Measurements from ENCODE around the gene PKDCC. TPM values are rescaled to one million over a fixed set of nuclear protein-coding genes. Genes with fewer than 3 reads are reported as not detected.

Gene PKDCC
- total RNA-seq, 1 donor from 2014 or later = 42.2 TPM

DNA sequence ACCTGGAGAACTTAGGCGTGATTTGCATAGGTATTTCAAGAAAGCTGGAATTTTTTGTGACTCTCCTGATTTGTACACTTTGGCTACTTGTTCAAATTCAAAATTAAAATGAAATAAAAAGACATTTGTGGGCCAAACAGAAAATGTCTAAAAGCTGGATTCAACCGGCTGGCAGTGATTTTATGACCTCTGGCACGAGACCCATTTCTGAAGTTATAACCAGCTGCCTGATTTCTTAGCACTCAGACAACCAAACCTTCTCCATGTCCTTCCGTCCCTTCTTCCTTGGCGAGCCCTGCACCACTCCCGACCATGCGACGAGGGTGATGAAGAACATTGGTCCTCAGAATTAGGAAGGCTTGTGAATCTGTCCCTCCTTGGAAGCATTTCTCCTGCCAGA, 19.7 kb downstream of the PKDCC start:
- H3K36me3 Mint-ChIP-seq (ENCODE audit: unreplicated experiment) = no peaks in the 10 kb centered on the region
- no peaks in the 10 kb centered on the region for H3K9me3 Mint-ChIP-seq (ENCODE audit: unreplicated experiment)
- no peak overlapping the region for H3K4me3 Mint-ChIP-seq (ENCODE audit: unreplicated experiment)
- H3K4me1 Mint-ChIP-seq (ENCODE audit: unreplicated experiment) = peaks cover 4% of the 10 kb centered on the region
- no peak for DNase-seq (ENCODE audit: extremely low spot score, unreplicated experiment)
- H3K27me3 Mint-ChIP-seq (ENCODE audit: unreplicated experiment) = peaks cover 24% of the 10 kb centered on the region
- TF ChIP-seq CTCF (IDR thresholded peaks at IDR 0.05) = no peak
- H3K27ac Mint-ChIP-seq (ENCODE audit: unreplicated experiment) = no peak overlapping the region

GRCh38 chr2:42068571-42069178, 20.9 kb downstream of the PKDCC start:
- Mint-ChIP-seq H3K9me3 (ENCODE audit: unreplicated experiment) (no peaks in the 10 kb centered on the region), H3K27ac (ENCODE audit: unreplicated experiment) (no peak overlapping the region), H3K36me3 (ENCODE audit: unreplicated experiment) (no peaks in the 10 kb centered on the region), H3K27me3 (ENCODE audit: unreplicated experiment) (peaks cover 24% of the 10 kb centered on the region), H3K4me3 (ENCODE audit: unreplicated experiment) (no peak overlapping the region), H3K4me1 (ENCODE audit: unreplicated experiment) (peaks cover 2% of the 10 kb centered on the region)
- no peak for DNase-seq (ENCODE audit: extremely low spot score, unreplicated experiment)
- TF ChIP-seq CTCF (IDR thresholded peaks at IDR 0.05) = no peak

- H3K4me3 Mint-ChIP-seq (ENCODE audit: unreplicated experiment) = no peak overlapping the region
- H3K36me3 Mint-ChIP-seq (ENCODE audit: unreplicated experiment) = no peaks in the 10 kb centered on the region
- H3K9me3 Mint-ChIP-seq (ENCODE audit: unreplicated experiment) = no peaks in the 10 kb centered on the region
- no peak for DNase-seq (ENCODE audit: extremely low spot score, unreplicated experiment)
- peaks cover 9% of the 10 kb centered on the region for H3K4me1 Mint-ChIP-seq (ENCODE audit: unreplicated experiment)
- no peak overlapping the region for H3K27ac Mint-ChIP-seq (ENCODE audit: unreplicated experiment)
- TF ChIP-seq CTCF (IDR thresholded peaks at IDR 0.05) = no peak
- peaks cover 24% of the 10 kb centered on the region for H3K27me3 Mint-ChIP-seq (ENCODE audit: unreplicated experiment)
These were observed 21.7 kb downstream of the PKDCC start for GRCh38 chr2:42069568-42069967.

- Mint-ChIP-seq H3K27ac (ENCODE audit: unreplicated experiment) (no peak overlapping the region), H3K27me3 (ENCODE audit: unreplicated experiment) (peaks cover 24% of the 10 kb centered on the region), H3K9me3 (ENCODE audit: unreplicated experiment) (peaks cover 3% of the 10 kb centered on the region), H3K4me1 (ENCODE audit: unreplicated experiment) (peaks cover 15% of the 10 kb centered on the region), H3K36me3 (ENCODE audit: unreplicated experiment) (no peaks in the 10 kb centered on the region), H3K4me3 (ENCODE audit: unreplicated experiment) (no peak overlapping the region)
- no peak for DNase-seq (ENCODE audit: extremely low spot score, unreplicated experiment)
- no peak for TF ChIP-seq CTCF (IDR thresholded peaks at IDR 0.05)
These were observed 24.0 kb downstream of the PKDCC start for GRCh38 chr2:42071791-42072190.

- Mint-ChIP-seq H3K4me3 (ENCODE audit: unreplicated experiment) (no peak overlapping the region), H3K27ac (ENCODE audit: unreplicated experiment) (no peak overlapping the region), H3K9me3 (ENCODE audit: unreplicated experiment) (peaks cover 3% of the 10 kb centered on the region), H3K4me1 (ENCODE audit: unreplicated experiment) (peaks cover 15% of the 10 kb centered on the region), H3K36me3 (ENCODE audit: unreplicated experiment) (no peaks in the 10 kb centered on the region), H3K27me3 (ENCODE audit: unreplicated experiment) (peaks cover 26% of the 10 kb centered on the region)
- no peak for DNase-seq (ENCODE audit: extremely low spot score, unreplicated experiment)
- no peak for TF ChIP-seq CTCF (IDR thresholded peaks at IDR 0.05)
These were observed 24.7 kb downstream of the PKDCC start for GRCh38 chr2:42072349-42073118.

Measured in osteocyte (in vitro differentiated cells).